OCI-LY7 (cell line): ENCODE measurements around the gene ADCY1. TPM values are rescaled to one million over a fixed set of nuclear protein-coding genes. Genes with fewer than 3 reads are reported as not detected.

ENCODE experiments used
- small RNA-seq: library from RNA; depleted of rRNA; stranded (forward); fragments of <200 nt; gene quantifications from one replicate; pipeline ENCODE3, GENCODE V24; 2014
- total RNA-seq, 2 experiments: library from RNA; depleted of rRNA in 1 of 2; stranded (reverse); fragments of >200 nt in 1 of 2; shearing (Covaris generic) in 1 of 2; gene quantifications; 2 replicates each; pipeline ENCODE4 v1.2.3, GENCODE V29; 2014 to 2022

The ADCY1 gene
- total RNA-seq, 2 experiments from 2014 or later = 0.13 TPM; not detected in 1

Small RNA genes lying within 50 kb of the gene (small RNA-seq; reads per million reads assigned to genes)
- not detected for gene AC073325.2
